ENCODE data around the gene PSMA8. TPM values are rescaled to one million over a fixed set of nuclear protein-coding genes. Genes with fewer than 3 reads are reported as not detected.
A peak's percentile ranks its signal among the peaks of the same experiment; 100 is the strongest.

PSMA8 gene
- total RNA-seq, 1 donor from 2014 or later, result not detected

DNA sequence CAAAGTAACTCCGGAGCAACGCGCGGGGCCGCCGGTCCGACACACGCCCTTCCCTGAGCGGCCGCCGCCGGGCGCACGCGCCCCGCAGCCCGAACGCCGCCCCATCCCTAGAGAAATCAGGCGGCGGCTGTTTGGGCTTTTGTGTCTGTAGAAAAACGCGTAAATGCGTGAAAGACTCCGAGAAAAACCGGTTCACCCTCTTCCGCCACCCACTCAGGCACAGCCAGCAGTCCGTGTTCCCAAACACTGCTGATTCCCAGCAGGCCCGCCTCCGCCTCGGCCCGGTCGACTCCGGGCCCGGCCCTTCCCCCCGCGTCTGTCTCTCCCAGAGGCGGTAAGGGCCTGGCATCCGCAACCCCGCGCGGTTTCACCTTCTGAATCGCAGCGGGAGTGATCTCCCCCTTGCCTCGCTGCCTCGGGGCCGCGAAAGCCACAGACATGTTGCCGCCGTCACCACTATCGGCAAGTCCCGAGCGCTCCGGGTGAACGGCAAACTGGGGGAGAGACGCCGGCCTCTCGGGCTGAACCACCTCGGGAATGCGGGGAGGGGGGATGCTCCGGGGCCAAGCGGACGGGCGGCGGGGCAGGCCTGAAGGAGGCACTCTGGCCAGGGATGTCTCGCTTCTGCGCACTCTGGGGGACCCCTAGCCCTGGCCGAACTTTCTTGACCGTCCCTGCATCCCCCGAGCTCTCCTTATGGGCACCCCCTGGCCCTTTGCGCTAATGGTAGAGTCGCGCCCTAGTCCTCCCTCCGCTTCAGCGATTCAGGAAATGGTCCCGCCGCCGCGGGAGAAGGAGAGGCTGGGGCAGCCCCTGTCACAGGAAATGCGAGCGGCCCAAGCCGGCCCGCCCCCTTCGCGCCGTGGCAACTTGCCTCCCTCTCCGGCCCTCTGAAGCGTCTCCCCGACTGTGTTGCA lies 43.3 kb upstream of the PSMA8 start, which contains the start of gene SS18:
Gene SS18 (minus strand): TSS at position 484 of the 917 bp plus-strand sequence. CDS start 44 bp downstream, at position 440.
- TF ChIP-seq CTCF (IDR thresholded peaks at IDR 0.05; ENCODE audit: partially characterized antibody, unreplicated experiment), result no peak
- H3K4me3 Mint-ChIP-seq (ENCODE audit: unreplicated experiment), result peak within 1 kb of the TSS; percentile 99
- peak; percentile 91 for DNase-seq

GRCh38 chr18:26091047-26091630 lies 42.5 kb upstream of the PSMA8 start:
- Mint-ChIP-seq H3K36me3 (ENCODE audit: unreplicated experiment) (no peaks in the 10 kb centered on the region), H3K4me3 (ENCODE audit: unreplicated experiment) (peak overlapping the region; percentile 99), H3K9me3 (ENCODE audit: unreplicated experiment) (peaks cover 4% of the 10 kb centered on the region), H3K27me3 (ENCODE audit: unreplicated experiment) (peaks cover 4% of the 10 kb centered on the region), H3K4me1 (ENCODE audit: low read depth, unreplicated experiment) (peaks cover 10% of the 10 kb centered on the region), H3K27ac (ENCODE audit: unreplicated experiment) (peak overlapping the region; percentile 82)
- DNase-seq, result no peak
- no peak for TF ChIP-seq CTCF (IDR thresholded peaks at IDR 0.05; ENCODE audit: partially characterized antibody, unreplicated experiment)

More for the DNA sequence above, 43.3 kb upstream of the PSMA8 start, which contains the start of gene SS18:
- no peaks in the 10 kb centered on the region for H3K36me3 Mint-ChIP-seq (ENCODE audit: unreplicated experiment)
- H3K4me1 Mint-ChIP-seq (ENCODE audit: low read depth, unreplicated experiment), result peaks cover 10% of the 10 kb centered on the region
- peak within 1 kb of the TSS; percentile 82 for H3K27ac Mint-ChIP-seq (ENCODE audit: unreplicated experiment)
- H3K9me3 Mint-ChIP-seq (ENCODE audit: unreplicated experiment), result peaks cover 4% of the 10 kb centered on the region
- peaks cover 4% of the 10 kb centered on the region for H3K27me3 Mint-ChIP-seq (ENCODE audit: unreplicated experiment)

DNA sequence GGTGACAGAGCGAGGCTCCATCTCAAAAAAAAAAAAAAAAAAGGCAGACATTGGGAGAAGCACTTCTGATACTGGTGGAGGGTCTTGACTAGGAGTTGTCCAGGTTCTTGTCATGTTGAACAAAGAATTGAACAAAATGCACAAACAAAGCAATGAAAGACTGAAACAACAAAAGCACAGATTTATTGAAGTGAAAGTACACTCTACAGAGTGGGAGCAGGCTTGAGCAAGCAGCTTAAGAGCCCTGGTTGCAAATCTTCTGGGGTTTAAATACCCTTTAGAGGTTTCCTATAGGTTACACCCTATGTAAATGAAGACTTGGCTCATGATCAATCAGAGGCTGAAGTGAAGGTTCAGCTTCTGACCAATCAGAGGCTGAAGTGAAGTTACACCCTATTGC lies 36.8 kb upstream of the PSMA8 start:
- no peak for DNase-seq
- H3K4me1 Mint-ChIP-seq (ENCODE audit: low read depth, unreplicated experiment), result no peaks in the 10 kb centered on the region
- no peak for TF ChIP-seq CTCF (IDR thresholded peaks at IDR 0.05; ENCODE audit: partially characterized antibody, unreplicated experiment)
- H3K27ac Mint-ChIP-seq (ENCODE audit: unreplicated experiment), result no peak overlapping the region
- no peak overlapping the region for H3K4me3 Mint-ChIP-seq (ENCODE audit: unreplicated experiment)
- H3K9me3 Mint-ChIP-seq (ENCODE audit: unreplicated experiment), result peaks cover under 1% of the 10 kb centered on the region
- no peaks in the 10 kb centered on the region for H3K36me3 Mint-ChIP-seq (ENCODE audit: unreplicated experiment)
- H3K27me3 Mint-ChIP-seq (ENCODE audit: unreplicated experiment), result no peaks in the 10 kb centered on the region

- no peak overlapping the region for H3K27ac Mint-ChIP-seq (ENCODE audit: unreplicated experiment)
- no peak for TF ChIP-seq CTCF (IDR thresholded peaks at IDR 0.05; ENCODE audit: partially characterized antibody, unreplicated experiment)
- H3K9me3 Mint-ChIP-seq (ENCODE audit: unreplicated experiment), result peaks cover 2% of the 10 kb centered on the region
- DNase-seq, result no peak
- H3K4me1 Mint-ChIP-seq (ENCODE audit: low read depth, unreplicated experiment), result no peaks in the 10 kb centered on the region
- no peaks in the 10 kb centered on the region for H3K27me3 Mint-ChIP-seq (ENCODE audit: unreplicated experiment)
- H3K4me3 Mint-ChIP-seq (ENCODE audit: unreplicated experiment), result no peak overlapping the region
- H3K36me3 Mint-ChIP-seq (ENCODE audit: unreplicated experiment), result no peaks in the 10 kb centered on the region
Measured at GRCh38 chr18:26097563-26097962, 36.1 kb upstream of the PSMA8 start.

GRCh38 chr18:26103579-26103978 lies 30.1 kb upstream of the PSMA8 start:
- Mint-ChIP-seq H3K36me3 (ENCODE audit: unreplicated experiment) (no peaks in the 10 kb centered on the region), H3K27me3 (ENCODE audit: unreplicated experiment) (no peaks in the 10 kb centered on the region), H3K4me3 (ENCODE audit: unreplicated experiment) (no peak overlapping the region), H3K9me3 (ENCODE audit: unreplicated experiment) (peaks cover 2% of the 10 kb centered on the region), H3K4me1 (ENCODE audit: low read depth, unreplicated experiment) (no peaks in the 10 kb centered on the region), H3K27ac (ENCODE audit: unreplicated experiment) (no peak overlapping the region)
- TF ChIP-seq CTCF (IDR thresholded peaks at IDR 0.05; ENCODE audit: partially characterized antibody, unreplicated experiment), result peak; percentile 21
- DNase-seq, result peak; percentile 29

Measured in glutamatergic neuron (in vitro differentiated cells).